MM.1S (cell line): ENCODE data around the gene FAP.

ENCODE experiments used
- DNase-seq: peaks from one replicate; pipeline ENCODE4 v3.0.0-alpha.2; 2015
- H2AFZ ChIP-seq: fragments of 300-600 bp; sonication (generic); 2 replicates; pipeline ENCODE4 v1.6.0; 2016; ENCODE audit warnings: antibody characterized with exemption, low read length
- H3F3A ChIP-seq: fragments of 300-600 bp; sonication (generic); 2 replicates; pipeline ENCODE4 v1.6.1; 2016; ENCODE audit warnings: mild to moderate bottlenecking, antibody characterized with exemption, low read length, moderate library complexity, mixed read lengths; ENCODE audit not compliant: insufficient read depth
- H3K27ac ChIP-seq: fragments of 300-600 bp; sonication (generic); 2 replicates; pipeline ENCODE4 v1.5.1; 2016; ENCODE audit warnings: mild to moderate bottlenecking, low read length
- H3K27me3 ChIP-seq: fragments of 300-600 bp; sonication (generic); replicated peaks from 2 replicates; pipeline ENCODE4 v1.6.0; 2016; ENCODE audit warnings: low read length; ENCODE audit not compliant: insufficient read depth
- H3K36me3 ChIP-seq: fragments of 300-600 bp; sonication (generic); replicated peaks from 2 replicates; pipeline ENCODE4 v1.6.1; 2016; ENCODE audit warnings: mild to moderate bottlenecking, low read length, mixed read lengths; ENCODE audit not compliant: insufficient read depth
- H3K4me1 ChIP-seq: fragments of 300-600 bp; sonication (generic); 2 replicates; pipeline ENCODE4 v1.6.1; 2016; ENCODE audit warnings: low read length, mixed read lengths
- H3K4me2 ChIP-seq: fragments of 300-600 bp; sonication (generic); 2 replicates; pipeline ENCODE4 v1.6.0; 2016; ENCODE audit warnings: low read depth, low read length
- H3K4me3 ChIP-seq: fragments of 300-600 bp; sonication (generic); 2 replicates; pipeline ENCODE4 v1.5.1; 2016; ENCODE audit warnings: low read length, mixed read lengths
- H3K79me2 ChIP-seq: fragments of 300-600 bp; sonication (generic); 2 replicates; pipeline ENCODE4 v1.6.1; 2016; ENCODE audit warnings: mixed run types, low read length, mixed read lengths
- H3K9ac ChIP-seq: fragments of 300-600 bp; sonication (generic); 2 replicates; pipeline ENCODE4 v1.6.1; 2016; ENCODE audit warnings: low read length, mixed read lengths
- H3K9me2 ChIP-seq: fragments of 300-600 bp; sonication (generic); replicated peaks from 2 replicates; pipeline ENCODE4 v1.6.1; 2016; ENCODE audit warnings: mild to moderate bottlenecking, low read length, mixed read lengths; ENCODE audit not compliant: insufficient read depth
- H3K9me3 ChIP-seq: fragments of 300-600 bp; sonication (generic); replicated peaks from 2 replicates; pipeline ENCODE4 v1.6.1; 2016; ENCODE audit warnings: mild to moderate bottlenecking, low read length, mixed read lengths; ENCODE audit not compliant: insufficient read depth
- H4K20me1 ChIP-seq: fragments of 300-600 bp; sonication (generic); 2 replicates; pipeline ENCODE4 v1.6.1; 2016; ENCODE audit warnings: mild to moderate bottlenecking, low read length, moderate library complexity, mixed read lengths; ENCODE audit not compliant: insufficient read depth
- EZH2 ChIP-seq: fragments of 300-600 bp; sonication (generic); optimal IDR thresholded peaks from 2 replicates; pipeline ENCODE3; 2017; ENCODE audit warnings: low read depth, mild to moderate bottlenecking, antibody characterized with exemption, low read length, mixed read lengths
- EZH2phosphoT487 ChIP-seq: fragments of 300-600 bp; sonication (generic); IDR thresholded peaks from 2 replicates; pipeline ENCODE4 v1.6.1; 2018; ENCODE audit warnings: antibody characterized with exemption, low read length
- TF ChIP-seq, protein P1 (sequence below): fragments of 300-600 bp; sonication (generic); IDR thresholded peaks from 2 replicates; pipeline ENCODE4 v1.5.1; 2016; ENCODE audit warnings: antibody characterized with exemption, low read length, mixed read lengths

FAP gene

GRCh38 chr2:162256591-162256991 is 13.3 kb upstream of the FAP start:
- Histone ChIP-seq H2AFZ (no peak overlapping the region), H3F3A (peaks cover 12% of the 10 kb centered on the region), H3K4me3 (no peak overlapping the region), H3K4me2 (no peak overlapping the region), H3K79me2 (no peaks in the 10 kb centered on the region), H3K9me2 (no peaks in the 10 kb centered on the region), H3K27me3 (no peaks in the 10 kb centered on the region), H3K27ac (no peak overlapping the region), H4K20me1 (no peaks in the 10 kb centered on the region), H3K4me1 (peaks cover 15% of the 10 kb centered on the region), H3K36me3 (no peaks in the 10 kb centered on the region), H3K9ac (no peak overlapping the region), H3K9me3 (no peaks in the 10 kb centered on the region)
- no peak for DNase-seq
- TF ChIP-seq, protein P1, sequence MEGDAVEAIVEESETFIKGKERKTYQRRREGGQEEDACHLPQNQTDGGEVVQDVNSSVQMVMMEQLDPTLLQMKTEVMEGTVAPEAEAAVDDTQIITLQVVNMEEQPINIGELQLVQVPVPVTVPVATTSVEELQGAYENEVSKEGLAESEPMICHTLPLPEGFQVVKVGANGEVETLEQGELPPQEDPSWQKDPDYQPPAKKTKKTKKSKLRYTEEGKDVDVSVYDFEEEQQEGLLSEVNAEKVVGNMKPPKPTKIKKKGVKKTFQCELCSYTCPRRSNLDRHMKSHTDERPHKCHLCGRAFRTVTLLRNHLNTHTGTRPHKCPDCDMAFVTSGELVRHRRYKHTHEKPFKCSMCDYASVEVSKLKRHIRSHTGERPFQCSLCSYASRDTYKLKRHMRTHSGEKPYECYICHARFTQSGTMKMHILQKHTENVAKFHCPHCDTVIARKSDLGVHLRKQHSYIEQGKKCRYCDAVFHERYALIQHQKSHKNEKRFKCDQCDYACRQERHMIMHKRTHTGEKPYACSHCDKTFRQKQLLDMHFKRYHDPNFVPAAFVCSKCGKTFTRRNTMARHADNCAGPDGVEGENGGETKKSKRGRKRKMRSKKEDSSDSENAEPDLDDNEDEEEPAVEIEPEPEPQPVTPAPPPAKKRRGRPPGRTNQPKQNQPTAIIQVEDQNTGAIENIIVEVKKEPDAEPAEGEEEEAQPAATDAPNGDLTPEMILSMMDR: no peak
- TF ChIP-seq EZH2: no peak
- no peak for TF ChIP-seq EZH2phosphoT487

- Histone ChIP-seq H3K4me2 (no peak overlapping the region), H3K9ac (no peak overlapping the region), H3K27ac (no peak overlapping the region), H3K27me3 (no peaks in the 10 kb centered on the region), H3K9me3 (no peaks in the 10 kb centered on the region), H4K20me1 (no peaks in the 10 kb centered on the region), H3K36me3 (no peaks in the 10 kb centered on the region), H2AFZ (no peak overlapping the region), H3F3A (no peaks in the 10 kb centered on the region), H3K79me2 (no peaks in the 10 kb centered on the region), H3K4me1 (no peaks in the 10 kb centered on the region), H3K9me2 (no peaks in the 10 kb centered on the region), H3K4me3 (no peak overlapping the region)
- TF ChIP-seq, protein P1: no peak
- TF ChIP-seq EZH2phosphoT487 (no peak), EZH2 (no peak)
- no peak for DNase-seq
Observed at GRCh38 chr2:162254236-162254871, 11.1 kb upstream of the FAP start.

- DNase-seq: no peak
- H3K27me3 ChIP-seq: no peaks in the 10 kb centered on the region
- no peak overlapping the region for H3K9ac ChIP-seq
- no peaks in the 10 kb centered on the region for H3F3A ChIP-seq
- H2AFZ ChIP-seq: no peak overlapping the region
- no peaks in the 10 kb centered on the region for H3K79me2 ChIP-seq
- H3K4me2 ChIP-seq: no peak overlapping the region
- no peak overlapping the region for H3K4me3 ChIP-seq
- H3K9me2 ChIP-seq: no peaks in the 10 kb centered on the region
- TF ChIP-seq EZH2phosphoT487: no peak
- TF ChIP-seq, protein P1: no peak
- TF ChIP-seq EZH2: no peak
- no peaks in the 10 kb centered on the region for H3K4me1 ChIP-seq
- no peaks in the 10 kb centered on the region for H4K20me1 ChIP-seq
- H3K36me3 ChIP-seq: no peaks in the 10 kb centered on the region
- H3K9me3 ChIP-seq: no peaks in the 10 kb centered on the region
- H3K27ac ChIP-seq: no peak overlapping the region
Observed at GRCh38 chr2:162253435-162253834, 10.2 kb upstream of the FAP start.
